GM21786 (cell line): Measurements from ENCODE around the gene HEXD.
A peak's percentile ranks its signal among the peaks of the same experiment; 100 is the strongest.
"Not testable (repeated sequence)": the region's sequence is repeated elsewhere in the genome, so short reads cannot be mapped to it uniquely, and the experiment has no call there.

Experiments
- ATAC-seq: cut with Tn5 transposase; IDR thresholded peaks from one replicate; pipeline ENCODE4 v1.9.1; 2021; ENCODE audit not compliant: unreplicated experiment

HEXD gene

DNA sequence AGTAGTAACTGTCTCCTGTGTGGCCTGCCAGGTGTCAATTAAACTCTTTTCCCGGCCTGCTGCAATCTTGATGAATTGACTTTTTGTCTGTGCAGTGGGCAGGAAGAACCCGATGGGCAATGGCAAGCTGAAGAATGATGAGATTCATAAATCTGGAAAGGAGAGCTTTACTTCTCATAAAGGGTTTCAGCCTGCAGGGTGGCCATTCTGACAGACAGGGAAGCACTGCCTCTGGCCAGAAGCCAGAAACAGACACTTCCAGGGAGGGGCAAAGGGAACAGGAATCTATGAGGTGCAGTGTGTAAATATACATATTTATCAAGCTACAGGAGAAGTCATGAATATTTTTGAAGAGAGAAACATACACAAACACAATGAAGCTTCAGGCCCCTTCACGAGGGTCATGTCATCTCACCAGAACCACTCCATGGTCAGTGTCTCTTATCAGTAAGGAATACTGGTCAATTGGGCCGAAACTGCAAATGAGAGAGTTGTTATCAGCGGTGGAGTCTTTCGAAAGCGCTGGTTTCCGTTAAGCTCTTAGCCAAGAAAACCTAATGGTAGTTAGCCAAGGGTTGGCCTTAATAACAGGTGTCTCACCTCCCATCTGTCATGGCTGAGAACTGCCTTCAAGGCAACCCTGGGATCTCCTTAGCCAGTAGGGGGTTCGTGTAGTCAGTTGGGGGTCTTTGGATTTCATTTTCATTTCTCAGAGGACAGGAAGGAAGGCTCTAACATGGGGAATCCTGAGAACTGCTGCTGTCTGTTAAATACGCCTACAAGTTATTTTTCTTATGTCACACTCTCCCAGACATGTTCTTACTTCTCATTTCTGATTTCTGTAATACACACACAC is 39.2 kb downstream of the HEXD start:
- no peak for ATAC-seq

DNA sequence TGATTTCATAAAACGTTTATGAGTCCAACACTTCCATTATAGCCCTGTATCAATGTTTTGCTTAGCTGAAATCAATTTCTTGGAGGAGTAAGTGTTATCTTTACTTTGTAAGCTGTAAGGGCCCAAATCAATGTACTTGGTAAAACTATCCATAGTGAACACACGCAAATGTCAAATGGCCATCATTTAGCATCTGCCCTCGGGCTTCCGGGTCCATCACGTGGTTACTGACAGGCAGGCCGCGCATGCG is 39.7 kb downstream of the HEXD start:
- ATAC-seq = no peak

DNA sequence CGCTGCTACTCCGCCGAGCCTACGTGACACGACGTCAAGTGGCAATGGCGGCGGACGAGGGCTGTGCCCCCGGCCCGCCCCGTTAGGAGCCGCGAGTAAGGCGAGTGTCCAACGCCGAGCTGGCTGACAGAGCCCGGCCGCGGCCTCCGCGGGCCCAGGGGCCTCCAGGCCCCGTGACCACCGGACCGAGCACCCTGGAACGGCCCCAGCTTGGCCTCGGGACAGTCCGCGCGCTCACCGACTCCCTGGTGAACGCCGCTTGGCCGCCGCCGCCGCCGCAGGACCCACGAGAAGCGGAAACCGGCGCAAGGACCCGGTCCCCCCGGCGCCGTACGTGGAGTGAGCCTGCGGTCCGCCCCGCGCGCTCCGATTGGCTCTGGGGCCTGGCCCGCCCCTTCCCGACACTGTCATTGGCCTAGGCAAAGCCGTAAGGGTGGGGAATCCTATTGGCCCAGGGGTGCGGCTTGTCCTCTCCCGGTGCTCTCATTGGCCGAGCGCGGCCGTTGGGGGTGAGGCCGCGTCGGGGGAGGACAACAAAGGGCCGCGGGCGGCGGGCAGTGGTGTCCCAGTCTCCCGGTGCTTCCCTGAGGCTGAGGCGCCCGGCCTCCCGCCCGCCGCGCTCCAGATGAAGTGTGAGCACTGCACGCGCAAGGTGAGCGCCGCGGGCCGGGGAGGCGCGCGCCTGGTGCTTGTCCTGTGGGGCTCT is 40.2 kb downstream of the HEXD start, which contains the start of gene NARF:
Gene NARF (plus strand): TSS at position 563 of the 706 bp plus-strand sequence. CDS start 63 bp downstream, at position 626.
- ATAC-seq = peak; percentile 92

DNA sequence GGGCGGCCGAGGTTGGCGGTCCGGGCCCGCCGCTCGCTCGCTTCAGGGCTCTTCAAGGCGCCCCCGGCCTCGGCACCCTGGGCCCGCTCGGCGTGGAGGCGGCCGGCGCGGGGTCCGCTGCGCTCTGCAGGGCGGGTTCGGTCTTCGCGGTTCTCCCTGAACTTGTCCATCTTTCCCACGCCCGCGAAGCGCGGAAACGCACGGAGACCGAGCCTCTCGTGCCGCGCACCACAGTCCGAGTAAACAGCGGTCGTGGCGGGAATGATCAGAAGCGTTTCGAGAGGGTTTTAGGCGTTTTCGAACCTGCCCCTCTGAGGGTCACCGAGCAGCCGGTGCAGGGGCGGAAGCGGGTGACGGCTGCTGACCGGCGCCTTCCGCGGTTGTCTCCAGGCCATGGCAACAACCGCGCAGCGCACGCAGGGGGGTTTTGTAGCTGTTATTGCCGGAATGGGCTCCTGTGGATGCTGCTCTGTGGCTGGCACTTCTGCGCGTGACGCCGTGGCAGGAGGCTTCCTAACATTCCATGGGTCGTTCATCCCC is 40.8 kb downstream of the HEXD start:
- ATAC-seq = no peak

DNA sequence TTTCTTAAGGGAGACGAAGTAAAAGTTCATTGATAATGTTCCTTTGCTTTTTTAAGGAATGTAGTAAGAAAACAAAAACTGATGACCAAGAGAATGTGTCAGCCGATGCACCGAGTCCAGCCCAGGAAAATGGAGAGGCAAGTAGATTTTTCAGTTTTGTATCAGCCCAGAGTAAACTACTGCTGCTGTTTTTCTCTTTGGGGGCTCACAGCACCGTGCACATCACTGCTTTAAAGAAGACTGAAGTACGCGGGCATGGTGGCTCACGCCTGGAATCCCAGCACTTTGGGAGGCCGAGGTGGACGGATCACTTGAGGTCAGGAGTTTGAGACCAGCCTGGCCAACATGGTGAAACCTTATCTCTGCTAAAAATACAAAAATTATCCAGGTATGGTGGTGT is 41.8 kb downstream of the HEXD start:
- not testable (repeated sequence) for ATAC-seq

DNA sequence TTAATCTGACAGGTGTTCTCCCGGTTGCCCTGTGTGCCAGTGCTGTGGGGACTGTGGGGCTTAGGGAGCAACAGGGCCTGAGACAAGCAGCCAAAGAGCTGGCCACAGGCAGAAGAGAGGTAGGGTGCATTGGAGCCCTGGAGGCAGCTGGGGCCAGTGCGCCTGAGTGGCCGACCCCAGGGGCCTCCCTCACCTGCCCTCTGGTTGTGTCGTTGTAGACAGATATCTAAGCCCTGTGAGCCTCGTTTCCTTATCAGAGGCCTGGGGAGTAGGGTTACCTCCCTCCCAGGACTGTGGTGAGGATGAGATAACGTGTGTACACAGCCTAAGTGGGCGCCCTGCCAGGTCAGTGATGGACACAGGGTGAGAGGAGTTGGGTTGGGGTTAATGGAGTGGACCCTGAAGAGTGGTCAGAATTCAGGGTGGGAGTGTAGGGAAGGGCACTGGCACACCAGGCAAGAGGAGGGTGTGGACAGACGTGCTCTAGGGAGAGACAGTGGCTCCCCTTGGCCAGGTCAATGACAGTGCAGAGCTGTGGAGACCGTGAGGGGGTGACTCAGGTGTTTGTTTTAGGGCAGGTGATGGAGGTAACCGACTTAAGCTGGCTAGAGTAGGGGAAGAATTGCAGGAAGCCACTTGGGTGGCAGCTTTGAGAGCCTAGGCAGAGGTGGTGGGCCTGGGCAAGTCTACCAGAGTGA is 43.8 kb downstream of the HEXD start:
- ATAC-seq = no peak

DNA sequence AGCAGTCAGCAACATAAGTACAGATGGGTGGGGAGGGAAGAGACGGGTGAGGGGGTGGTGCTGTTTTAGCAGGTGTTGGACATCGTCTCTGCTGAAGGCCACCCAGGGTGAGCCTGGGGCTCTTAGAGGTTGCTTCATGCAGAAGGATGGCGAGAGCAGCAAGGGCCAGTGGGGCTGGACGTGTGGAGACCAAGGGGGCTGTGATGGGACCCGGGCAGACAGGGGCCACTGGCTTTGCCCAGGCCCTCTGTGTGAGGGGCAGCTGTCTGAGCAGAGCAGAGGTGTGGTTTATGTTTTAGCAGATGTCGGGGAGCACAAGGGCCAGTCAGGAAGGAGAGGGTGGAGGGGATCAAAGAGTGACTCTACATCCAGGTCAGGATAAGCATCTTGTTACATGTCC is 45.2 kb downstream of the HEXD start:
- no peak for ATAC-seq

DNA sequence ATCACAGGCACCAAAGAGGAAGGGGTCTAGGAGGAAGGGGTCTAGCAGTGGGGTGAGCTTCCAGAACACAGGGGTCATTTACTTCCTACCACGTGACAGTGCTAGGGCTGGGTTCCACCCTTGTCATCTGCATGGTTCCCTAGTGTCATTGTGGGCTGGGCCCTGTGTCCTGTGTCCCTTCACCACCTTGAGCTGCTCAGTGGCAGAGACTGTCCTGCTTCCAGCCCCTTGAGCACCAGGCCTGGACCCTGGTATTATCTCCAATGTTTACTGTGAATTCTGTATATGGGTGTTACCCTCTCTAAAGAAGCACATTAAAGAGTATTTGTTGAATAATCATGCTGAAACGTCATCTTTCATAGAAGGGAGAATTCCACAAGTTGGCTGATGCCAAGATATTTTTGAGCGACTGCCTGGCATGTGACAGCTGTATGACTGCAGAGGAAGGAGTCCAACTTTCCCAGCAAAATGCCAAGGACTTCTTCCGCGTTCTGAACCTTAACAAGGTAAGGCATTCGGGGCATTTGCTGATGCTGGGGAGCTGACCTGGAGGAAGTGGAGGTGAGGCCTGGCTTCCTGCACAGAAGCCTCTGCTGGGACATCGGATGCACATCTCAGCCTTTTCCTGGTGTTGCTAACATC is 45.9 kb downstream of the HEXD start:
- no peak for ATAC-seq

DNA sequence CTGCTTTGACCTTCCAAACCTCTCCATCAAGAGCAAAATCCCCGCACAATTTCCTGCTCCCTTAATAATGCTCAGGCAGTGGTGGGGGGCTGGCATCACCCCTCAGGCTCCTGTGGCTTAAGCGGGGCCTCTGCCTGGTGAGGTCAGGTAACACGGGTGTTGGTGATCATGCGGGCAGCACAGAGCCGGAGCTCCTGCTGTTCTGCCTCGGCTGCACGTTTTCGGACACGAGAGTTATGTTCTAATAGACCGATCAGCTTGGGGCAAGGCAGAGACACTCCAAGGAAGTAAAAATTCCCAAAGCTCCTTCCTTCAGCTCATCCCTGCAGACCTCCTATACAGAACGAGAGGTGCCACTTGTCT is 46.4 kb downstream of the HEXD start:
- no peak for ATAC-seq

DNA sequence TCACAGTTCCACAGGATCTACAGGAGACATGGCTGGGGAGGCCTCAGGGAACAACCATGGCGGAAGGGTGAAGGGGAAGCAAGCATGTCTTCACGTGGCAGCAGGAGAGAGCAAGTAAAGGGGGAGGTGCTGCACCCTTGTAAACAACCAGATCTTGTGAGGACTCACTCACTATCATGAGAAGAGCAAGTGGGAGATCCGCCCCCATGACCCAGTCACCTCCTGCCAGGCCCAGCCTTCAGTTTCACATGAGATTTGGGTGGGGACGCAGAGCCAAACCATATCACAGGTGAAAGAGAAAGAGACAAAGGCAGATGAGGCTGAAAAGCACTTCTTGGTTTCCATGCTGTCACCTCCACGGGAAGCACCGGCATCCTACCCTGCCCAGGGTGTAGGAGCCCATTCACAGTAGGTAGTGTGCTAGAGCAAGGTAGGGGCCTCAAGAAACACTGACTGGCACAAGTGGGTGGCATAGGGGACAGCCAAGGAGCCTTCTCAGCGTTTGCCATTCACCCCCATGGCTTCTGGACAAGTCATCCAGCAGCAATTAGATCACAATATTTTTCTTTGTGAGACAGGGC is 47.0 kb downstream of the HEXD start:
- no peak for ATAC-seq

DNA sequence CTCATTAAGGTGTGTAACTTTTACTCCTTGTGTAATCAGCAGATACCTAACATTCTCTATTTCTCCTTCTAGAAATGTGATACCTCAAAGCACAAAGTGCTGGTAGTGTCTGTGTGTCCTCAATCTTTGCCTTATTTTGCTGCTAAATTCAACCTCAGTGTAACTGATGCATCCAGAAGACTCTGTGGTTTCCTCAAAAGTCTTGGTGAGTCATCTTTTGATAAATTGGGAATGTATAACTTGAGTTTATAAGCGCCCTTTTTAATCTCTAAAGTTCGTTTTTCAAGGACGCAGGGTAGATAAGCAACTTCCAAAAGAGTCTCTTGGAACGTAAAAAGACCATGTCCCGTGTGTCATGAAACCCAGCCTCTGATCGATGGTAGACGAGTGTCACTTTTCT is 50.5 kb downstream of the HEXD start:
- no peak for ATAC-seq

DNA sequence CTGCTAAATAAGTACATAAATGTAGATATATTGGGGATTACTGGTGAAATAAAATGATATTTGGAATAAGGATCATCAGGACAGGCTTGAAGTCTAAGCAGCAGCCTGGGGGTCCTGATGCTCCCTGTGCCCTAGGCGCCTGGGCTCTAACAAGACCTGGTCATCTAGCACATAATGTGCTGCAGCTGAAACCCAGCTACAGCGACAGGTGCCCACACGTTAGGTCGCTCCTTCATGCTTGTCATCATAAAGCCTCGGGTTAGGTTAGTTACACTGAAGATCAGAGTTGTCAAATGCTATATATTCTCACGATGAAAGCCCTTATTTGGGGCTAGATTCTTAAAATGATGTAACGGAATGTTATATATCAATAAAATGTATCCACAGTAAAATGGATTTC is 51.9 kb downstream of the HEXD start:
- no peak for ATAC-seq

DNA sequence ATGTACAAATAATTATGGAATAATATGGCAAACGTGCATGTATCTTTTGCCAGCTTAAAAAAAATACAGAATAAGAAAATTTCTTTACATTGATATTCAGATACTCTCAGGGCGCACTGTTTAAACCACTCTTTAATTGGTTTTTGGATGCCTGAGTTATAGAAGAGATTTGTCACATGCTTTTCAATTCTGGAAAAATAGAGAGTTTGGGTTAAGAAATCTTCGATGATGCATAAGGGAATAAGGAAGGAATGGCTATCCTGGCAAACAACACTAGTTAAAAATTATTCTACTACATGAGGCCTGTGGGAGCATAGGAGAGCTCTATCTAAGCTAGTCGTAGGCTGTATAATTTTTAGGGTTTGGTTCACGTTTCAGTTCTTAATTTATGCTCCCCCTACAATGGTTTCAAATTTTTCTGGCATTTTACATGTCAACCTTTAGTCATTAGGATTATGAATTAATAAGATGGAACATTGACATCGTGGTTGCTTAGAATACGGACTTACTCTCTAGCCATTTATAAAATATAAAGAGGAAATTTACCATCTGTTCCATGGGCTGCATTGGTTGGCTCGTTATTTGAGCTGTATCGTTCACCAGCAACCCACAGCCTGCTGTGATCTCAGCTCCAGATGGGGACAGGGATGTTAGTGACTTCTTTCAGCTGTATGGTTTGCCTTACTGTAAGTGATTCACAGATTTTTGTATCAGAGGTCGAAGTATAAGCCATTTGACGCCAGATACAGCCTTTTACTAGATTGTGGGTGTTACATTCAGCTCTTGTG is 56.3 kb downstream of the HEXD start:
- no peak for ATAC-seq

DNA sequence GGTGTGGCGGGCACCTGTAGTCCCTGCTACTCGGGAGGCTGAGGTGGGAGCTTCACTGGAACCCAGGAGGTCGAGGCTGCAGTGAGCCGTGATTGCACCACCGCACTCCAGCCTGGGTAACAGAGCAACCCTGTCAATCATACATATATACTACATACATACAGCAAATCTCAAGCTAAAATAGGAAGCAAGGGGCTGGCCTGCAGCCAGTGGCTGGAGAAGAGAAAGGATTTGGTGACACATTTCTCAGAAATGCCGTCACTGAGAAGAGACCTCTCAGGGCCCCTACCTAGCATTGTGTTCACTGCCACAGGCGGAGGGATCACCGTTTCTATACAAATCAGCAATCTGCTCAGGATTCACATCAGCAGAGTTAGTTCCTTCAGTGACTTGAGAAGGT is 57.3 kb downstream of the HEXD start:
- ATAC-seq = no peak

DNA sequence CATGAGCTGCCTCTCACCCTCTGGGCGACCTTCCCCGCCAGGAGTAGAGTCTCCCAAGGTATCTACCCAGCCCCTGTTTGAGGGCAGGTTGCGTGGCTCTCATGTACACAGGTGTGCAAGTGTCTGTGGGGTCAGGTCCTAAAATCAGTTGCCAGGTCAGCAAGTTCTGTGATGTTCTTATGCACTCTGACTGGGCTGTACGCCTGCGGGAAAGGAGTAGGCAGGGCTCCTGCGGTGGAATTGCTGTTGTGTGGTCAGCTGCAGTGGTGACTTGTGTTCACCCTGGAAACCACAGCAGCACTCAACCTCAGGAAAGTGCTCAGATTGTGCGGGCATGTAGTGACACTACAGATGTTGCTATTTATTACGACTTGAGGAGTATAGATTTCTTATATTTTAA is 59.8 kb downstream of the HEXD start:
- ATAC-seq = no peak

DNA sequence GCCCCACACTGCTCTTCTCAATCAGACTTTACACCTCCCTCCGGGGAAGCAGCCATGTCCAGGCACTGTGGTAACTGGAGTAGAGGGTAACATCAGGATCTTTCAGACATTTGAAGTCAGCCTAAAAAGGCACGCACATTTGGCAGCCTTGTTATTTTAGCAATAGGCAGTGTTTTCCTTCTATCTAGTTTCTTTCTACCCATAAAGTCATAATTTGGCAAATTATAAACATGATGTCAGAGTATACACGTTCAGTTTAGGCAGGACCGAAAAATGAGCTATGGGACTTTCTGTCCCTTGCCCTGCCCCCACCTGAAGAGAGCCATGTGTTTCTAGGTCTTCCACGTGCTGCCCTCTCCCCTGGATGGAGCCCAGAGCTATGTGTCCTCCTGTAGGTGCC is 61.5 kb downstream of the HEXD start:
- no peak for ATAC-seq

DNA sequence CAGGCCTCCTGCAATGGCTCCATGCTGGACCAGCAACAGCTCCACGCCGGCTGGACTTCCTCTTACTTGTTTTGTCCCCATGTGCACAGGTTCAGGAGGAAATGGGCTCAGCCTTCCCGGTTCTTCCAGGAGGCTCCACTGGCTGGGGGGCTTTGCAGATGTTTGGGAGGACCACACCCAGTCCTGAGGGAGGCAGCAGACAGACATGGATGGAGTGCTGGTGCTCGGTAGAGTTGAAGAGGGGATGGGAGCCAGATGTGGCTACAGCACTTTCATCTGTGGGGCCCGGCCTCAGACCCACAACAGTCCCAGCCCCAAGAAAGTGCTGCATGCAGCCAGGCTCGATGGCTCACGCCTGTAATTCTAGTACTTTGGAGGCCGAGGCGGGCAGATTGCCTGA is 62.2 kb downstream of the HEXD start:
- ATAC-seq = no peak

DNA sequence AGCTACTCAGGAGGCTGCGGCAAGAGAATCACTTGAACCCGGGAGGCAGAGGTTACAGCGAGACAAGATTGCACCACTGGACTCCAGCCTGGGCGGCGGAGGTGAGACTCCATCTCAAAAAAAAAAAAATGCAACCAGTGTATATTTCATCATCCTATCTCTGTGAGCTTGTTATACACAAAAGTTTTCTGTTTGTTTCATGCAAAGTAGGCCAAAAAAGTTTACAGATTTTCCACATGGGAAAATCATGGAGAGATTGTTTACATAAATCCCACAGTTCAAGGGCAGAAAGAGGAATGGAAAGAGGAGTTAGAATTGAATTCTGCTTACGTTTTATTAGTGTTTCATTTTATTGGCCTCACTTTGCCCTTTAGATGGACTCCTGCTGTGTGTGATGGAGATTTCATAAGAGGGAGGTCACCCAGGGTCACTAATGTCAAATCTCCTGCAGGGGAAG is 65.1 kb downstream of the HEXD start:
- ATAC-seq = no peak

DNA sequence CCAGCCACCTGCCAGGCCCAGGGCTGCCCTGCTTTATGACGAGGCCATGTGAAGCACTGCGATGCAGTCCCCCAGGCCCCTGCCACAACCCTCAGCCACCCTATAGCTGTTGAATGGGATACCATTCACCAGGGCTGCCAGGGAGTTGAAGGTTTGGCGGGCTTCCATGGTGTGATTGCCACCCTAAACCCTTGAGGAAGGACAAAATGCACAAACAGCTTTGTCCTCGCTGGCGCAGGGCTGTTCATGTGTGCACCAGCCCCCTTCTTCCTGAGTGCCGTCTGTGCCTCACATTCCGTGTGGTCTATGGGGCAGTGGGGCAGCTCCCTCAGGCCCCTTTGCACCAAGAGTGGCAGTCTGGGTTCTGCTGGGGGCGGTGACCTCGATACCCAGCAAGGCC is 65.7 kb downstream of the HEXD start:
- no peak for ATAC-seq
